Natural killer cell (primary cell): Measurements from ENCODE around the gene NFIA. TPM values are rescaled to one million over a fixed set of nuclear protein-coding genes. Genes with fewer than 3 reads are reported as not detected.

ENCODE experiments used
- ATAC-seq, 3 donors: fragments of 150-1000 bp in 2 of 3; fragments of 200-7000 bp in 1 of 3; cut with Tn5 transposase; 1 replicate in 1 of 3; 2 replicates in 2 of 3; pipeline ENCODE4 v1.10.0; 2021; ENCODE audit warnings: mild to moderate bottlenecking in 2 of 3, moderate library complexity in 2 of 3
- DNase-seq, 2 donors: peaks; one replicate each; pipeline versions ENCODE4 v3.0.0 to v3.0.0-alpha.2; 2013 to 2021; ENCODE audit warnings: mixed read lengths in 1 of 2
- H3K27ac ChIP-seq: one replicate; pipeline ENCODE4 v1.5.1; 2013; ENCODE audit warnings: mild to moderate bottlenecking, low read length
- H3K27me3 ChIP-seq: one replicate; pipeline ENCODE4 v1.6.1; 2013; ENCODE audit warnings: low read length; ENCODE audit not compliant: control insufficient read depth, insufficient read depth
- H3K36me3 ChIP-seq: one replicate; pipeline ENCODE4 v1.6.1; 2013; ENCODE audit warnings: low read length; ENCODE audit not compliant: control insufficient read depth, insufficient read depth
- H3K4me1 ChIP-seq: one replicate; pipeline ENCODE4 v1.6.1; 2013; ENCODE audit warnings: low read length; ENCODE audit not compliant: control insufficient read depth, insufficient read depth
- H3K4me3 ChIP-seq: one replicate; pipeline ENCODE4 v1.5.1; 2013; ENCODE audit warnings: low read length
- H3K9me3 ChIP-seq: one replicate; pipeline ENCODE4 v1.6.1; 2013; ENCODE audit warnings: low read length; ENCODE audit not compliant: control insufficient read depth, insufficient read depth
- H3K27ac Mint-ChIP-seq, 2 donors: one replicate each; pipeline ENCODE4 v1.8.0; 2022; ENCODE audit warnings: mild to moderate bottlenecking in 2 of 2, mixed read lengths in 2 of 2, moderate library complexity in 1 of 2
- H3K27me3 Mint-ChIP-seq, 2 donors: one replicate each; pipeline ENCODE4 v1.8.0; 2022; ENCODE audit warnings: low read depth in 2 of 2, mixed read lengths in 2 of 2
- H3K36me3 Mint-ChIP-seq: one replicate; pipeline ENCODE4 v1.8.0; 2022; ENCODE audit warnings: mixed read lengths
- H3K4me1 Mint-ChIP-seq, 2 donors: one replicate each; pipeline ENCODE4 v1.8.0; 2022; ENCODE audit warnings: mixed read lengths in 2 of 2
- H3K4me3 Mint-ChIP-seq: one replicate; pipeline ENCODE4 v1.8.0; 2022; ENCODE audit warnings: mild to moderate bottlenecking, moderate library complexity, mixed read lengths
- H3K9me3 Mint-ChIP-seq, 2 donors: one replicate each; pipeline ENCODE4 v1.8.0; 2022; ENCODE audit warnings: mixed read lengths in 2 of 2
- WGBS: methylation state at CpG from one replicate; pipeline ENCODE4 v1.1.7; 2013; ENCODE audit warnings: missing lambda C conversion rate; ENCODE audit not compliant: insufficient coverage; 5-methylcytosine and 5-hydroxymethylcytosine counted together
- intact Hi-C: fragments of 100-400 bp; cut with micrococcal nuclease; formaldehyde crosslinking; loops from one replicate; pipeline ENCODE4 v1.14.2; 2022
- total RNA-seq, 4 donors: library from RNA; stranded (reverse); fragments of 120-200 nt in 1 of 4; gene quantifications; one replicate each; pipeline versions ENCODE4 v1.2.3 to v1.2.4, GENCODE V29; 2013 to 2022
- TF ChIP-seq, protein P1 (sequence below): fragments of 200-600 bp; IDR thresholded peaks from one replicate; pipeline ENCODE4 v1.8.0; 2022; ENCODE audit warnings: antibody characterized with exemption

The NFIA gene
- total RNA-seq, 3 donors from 2014 or later (not counting 1 experiment from before 2014, with no cell fraction given): 3.5 to 6.5 (median 3.6) TPM

- H3K27ac ChIP-seq: no peak overlapping the region
- Mint-ChIP-seq H3K9me3 (no peaks in the 10 kb centered on the region), H3K27ac (no peak overlapping the region), H3K4me1 (peaks cover 1 to 20% of the 10 kb centered on the region in 2 donors), H3K36me3 (no peaks in the 10 kb centered on the region), H3K27me3 (peaks cover 9 to 22% of the 10 kb centered on the region in 2 donors), H3K4me3 (no peak overlapping the region)
- WGBS: 61% methylated on average over 4 of the region's 6 CpGs
- intact Hi-C loops: loop anchor here (10.0 kb wide), 1 partner anchor 289 kb away; no protein-coding TSS in a partner anchor
- no peaks in the 10 kb centered on the region for H3K4me1 ChIP-seq
- H3K27me3 ChIP-seq: no peaks in the 10 kb centered on the region
- no peaks in the 10 kb centered on the region for H3K9me3 ChIP-seq
- TF ChIP-seq, protein P1, sequence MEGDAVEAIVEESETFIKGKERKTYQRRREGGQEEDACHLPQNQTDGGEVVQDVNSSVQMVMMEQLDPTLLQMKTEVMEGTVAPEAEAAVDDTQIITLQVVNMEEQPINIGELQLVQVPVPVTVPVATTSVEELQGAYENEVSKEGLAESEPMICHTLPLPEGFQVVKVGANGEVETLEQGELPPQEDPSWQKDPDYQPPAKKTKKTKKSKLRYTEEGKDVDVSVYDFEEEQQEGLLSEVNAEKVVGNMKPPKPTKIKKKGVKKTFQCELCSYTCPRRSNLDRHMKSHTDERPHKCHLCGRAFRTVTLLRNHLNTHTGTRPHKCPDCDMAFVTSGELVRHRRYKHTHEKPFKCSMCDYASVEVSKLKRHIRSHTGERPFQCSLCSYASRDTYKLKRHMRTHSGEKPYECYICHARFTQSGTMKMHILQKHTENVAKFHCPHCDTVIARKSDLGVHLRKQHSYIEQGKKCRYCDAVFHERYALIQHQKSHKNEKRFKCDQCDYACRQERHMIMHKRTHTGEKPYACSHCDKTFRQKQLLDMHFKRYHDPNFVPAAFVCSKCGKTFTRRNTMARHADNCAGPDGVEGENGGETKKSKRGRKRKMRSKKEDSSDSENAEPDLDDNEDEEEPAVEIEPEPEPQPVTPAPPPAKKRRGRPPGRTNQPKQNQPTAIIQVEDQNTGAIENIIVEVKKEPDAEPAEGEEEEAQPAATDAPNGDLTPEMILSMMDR: no peak
- no peak overlapping the region for H3K4me3 ChIP-seq
- DNase-seq: no peak
- ATAC-seq: no peak
- H3K36me3 ChIP-seq: no peaks in the 10 kb centered on the region
Observed at GRCh38 chr1:61343734-61344420, 261.5 kb downstream of the NFIA start.

GRCh38 chr1:61344696-61345095, 262.3 kb downstream of the NFIA start:
- 97% methylated on average over 2 of the region's 2 CpGs for WGBS
- no peaks in the 10 kb centered on the region for H3K9me3 ChIP-seq
- no peak overlapping the region for H3K27ac ChIP-seq
- H3K27me3 ChIP-seq: no peaks in the 10 kb centered on the region
- Mint-ChIP-seq H3K4me3 (no peak overlapping the region), H3K27ac (no peak overlapping the region), H3K27me3 (peaks cover 7 to 22% of the 10 kb centered on the region in 2 donors), H3K36me3 (no peaks in the 10 kb centered on the region), H3K4me1 (peaks cover 0 to 15% of the 10 kb centered on the region in 2 donors), H3K9me3 (no peaks in the 10 kb centered on the region)
- no peak for DNase-seq
- no peak overlapping the region for H3K4me3 ChIP-seq
- no peaks in the 10 kb centered on the region for H3K4me1 ChIP-seq
- no peak for ATAC-seq
- intact Hi-C loops: loop anchor here (10.0 kb wide), 1 partner anchor 290 kb away; no protein-coding TSS in a partner anchor
- no peaks in the 10 kb centered on the region for H3K36me3 ChIP-seq
- TF ChIP-seq, protein P1: no peak

DNA sequence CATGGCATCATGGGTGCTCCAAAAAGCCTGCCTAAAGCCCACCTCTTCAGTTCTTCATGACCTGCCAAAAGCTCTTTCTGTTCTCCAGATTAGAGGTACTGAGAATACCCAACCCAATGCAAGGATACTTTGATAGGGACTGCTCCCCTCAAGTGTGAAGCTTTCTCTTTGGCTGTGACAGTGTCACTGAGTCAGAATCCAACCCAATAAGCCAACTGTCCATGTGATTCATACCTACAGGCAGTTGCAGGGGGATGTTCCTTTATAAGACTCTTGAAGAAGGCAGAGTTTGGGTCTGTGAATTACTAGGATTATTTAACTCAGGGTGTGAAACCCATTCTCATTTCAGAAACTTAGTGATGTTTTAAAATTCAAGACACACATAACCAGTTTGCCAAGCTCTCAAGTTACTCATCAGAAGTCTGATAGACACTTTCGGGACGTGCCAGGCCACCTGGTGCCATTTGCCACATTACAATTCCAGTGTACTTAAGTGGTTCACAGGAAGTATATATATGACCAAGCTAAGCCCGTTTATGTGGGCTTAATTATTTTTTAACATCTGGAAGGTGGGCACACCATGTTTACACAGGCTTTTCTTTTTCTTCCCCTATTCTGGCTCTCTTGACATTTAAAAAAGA, 265.8 kb downstream of the NFIA start:
- H3K27me3 ChIP-seq: no peaks in the 10 kb centered on the region
- H3K36me3 Mint-ChIP-seq: no peaks in the 10 kb centered on the region
- no peak overlapping the region for H3K4me3 ChIP-seq
- no peak overlapping the region for H3K27ac ChIP-seq
- H3K4me1 Mint-ChIP-seq: peaks cover 7 to 10% of the 10 kb centered on the region in 2 donors
- H3K27me3 Mint-ChIP-seq: peaks cover 0 to 20% of the 10 kb centered on the region in 2 donors
- no peak overlapping the region for H3K4me3 Mint-ChIP-seq
- no peaks in the 10 kb centered on the region for H3K4me1 ChIP-seq
- ATAC-seq: no peak
- H3K9me3 Mint-ChIP-seq: no peaks in the 10 kb centered on the region
- no peak for DNase-seq
- H3K9me3 ChIP-seq: no peaks in the 10 kb centered on the region
- TF ChIP-seq, protein P1: no peak
- intact Hi-C loops: loop anchor here (10.0 kb wide), 1 partner anchor 293 kb away; no protein-coding TSS in a partner anchor
- no peaks in the 10 kb centered on the region for H3K36me3 ChIP-seq
- 67% methylated on average over 3 of the region's 3 CpGs for WGBS
- H3K27ac Mint-ChIP-seq: no peak overlapping the region
